ENCODE measurements around the gene SNRNP200.

DNA sequence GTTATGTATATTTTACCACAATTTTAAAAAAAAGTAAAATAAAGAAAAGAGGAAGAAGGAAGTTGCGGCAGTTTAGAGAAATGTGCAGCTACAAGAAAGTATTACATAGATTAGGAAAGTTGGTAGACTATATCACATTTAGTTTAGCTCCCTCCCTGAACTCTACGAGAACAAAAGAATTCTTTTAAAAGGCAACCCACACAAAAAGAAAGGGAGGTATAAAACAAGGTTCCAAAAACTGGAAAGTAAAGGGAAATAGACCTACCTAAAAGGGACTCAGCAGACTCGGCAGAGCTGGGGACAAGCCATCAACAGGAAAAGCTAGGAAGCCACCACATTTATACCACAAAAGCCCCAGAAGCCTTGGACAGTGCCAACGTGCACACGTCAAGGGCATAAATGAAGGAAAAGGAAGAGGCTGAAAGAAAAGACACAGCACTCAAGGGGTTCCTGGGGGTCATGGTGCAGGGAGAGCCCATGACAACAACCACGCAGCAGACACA, 48.7 kb downstream of the SNRNP200 start:
- TF ChIP-seq, protein P1, sequence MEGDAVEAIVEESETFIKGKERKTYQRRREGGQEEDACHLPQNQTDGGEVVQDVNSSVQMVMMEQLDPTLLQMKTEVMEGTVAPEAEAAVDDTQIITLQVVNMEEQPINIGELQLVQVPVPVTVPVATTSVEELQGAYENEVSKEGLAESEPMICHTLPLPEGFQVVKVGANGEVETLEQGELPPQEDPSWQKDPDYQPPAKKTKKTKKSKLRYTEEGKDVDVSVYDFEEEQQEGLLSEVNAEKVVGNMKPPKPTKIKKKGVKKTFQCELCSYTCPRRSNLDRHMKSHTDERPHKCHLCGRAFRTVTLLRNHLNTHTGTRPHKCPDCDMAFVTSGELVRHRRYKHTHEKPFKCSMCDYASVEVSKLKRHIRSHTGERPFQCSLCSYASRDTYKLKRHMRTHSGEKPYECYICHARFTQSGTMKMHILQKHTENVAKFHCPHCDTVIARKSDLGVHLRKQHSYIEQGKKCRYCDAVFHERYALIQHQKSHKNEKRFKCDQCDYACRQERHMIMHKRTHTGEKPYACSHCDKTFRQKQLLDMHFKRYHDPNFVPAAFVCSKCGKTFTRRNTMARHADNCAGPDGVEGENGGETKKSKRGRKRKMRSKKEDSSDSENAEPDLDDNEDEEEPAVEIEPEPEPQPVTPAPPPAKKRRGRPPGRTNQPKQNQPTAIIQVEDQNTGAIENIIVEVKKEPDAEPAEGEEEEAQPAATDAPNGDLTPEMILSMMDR (IDR thresholded peaks at IDR 0.05), result no peak
- no peak for TF ChIP-seq POLR2A (IDR thresholded peaks at IDR 0.05)
